ACC112 (cell line): ENCODE measurements around the gene NUPR1.
"Not testable (repeated sequence)": the region's sequence is repeated elsewhere in the genome, so short reads cannot be mapped to it uniquely, and the experiment has no call there.

Experiments
- H2AFZ ChIP-seq: fragments of 200-600 bp; sonication (generic); one replicate; pipeline ENCODE4 v1.6.0; 2017; ENCODE audit warnings: antibody characterized with exemption, low read length; ENCODE audit not compliant: unreplicated experiment
- H3K27ac ChIP-seq: fragments of 200-600 bp; sonication (generic); 2 replicates; pipeline ENCODE4 v1.5.1; 2014; ENCODE audit warnings: low read depth, mild to moderate bottlenecking, antibody characterized with exemption, low read length, moderate library complexity
- H3K27me3 ChIP-seq: fragments of 200-600 bp; sonication (generic); 2 replicates; pipeline ENCODE4 v1.6.1; 2014; ENCODE audit warnings: mild to moderate bottlenecking, antibody characterized with exemption, low read length, moderate library complexity, mixed read lengths; ENCODE audit not compliant: insufficient read depth
- H3K36me3 ChIP-seq: fragments of 200-600 bp; sonication (generic); 2 replicates; pipeline ENCODE4 v1.6.1; 2016; ENCODE audit warnings: mild to moderate bottlenecking, antibody characterized with exemption, low read length, moderate library complexity, mixed read lengths; ENCODE audit not compliant: insufficient read depth
- H3K4me1 ChIP-seq: fragments of 200-600 bp; sonication (generic); one replicate; pipeline ENCODE4 v1.6.1; 2016; ENCODE audit warnings: low read length, mixed read lengths; ENCODE audit not compliant: insufficient read depth, unreplicated experiment, control insufficient read depth
- H3K4me3 ChIP-seq: fragments of 200-600 bp; sonication (generic); 2 replicates; pipeline ENCODE4 v1.5.1; 2014; ENCODE audit warnings: mild to moderate bottlenecking, low read depth, low read length
- H3K79me2 ChIP-seq: fragments of 200-600 bp; sonication (generic); one replicate; pipeline ENCODE4 v1.6.0; 2016; ENCODE audit warnings: low read length; ENCODE audit not compliant: control insufficient read depth, unreplicated experiment, insufficient read depth

Gene NUPR1

GRCh38 chr16:28537964-28538732, 626 bp downstream of the NUPR1 start:
- no peaks in the 10 kb centered on the region for H3K27me3 ChIP-seq
- H3K4me1 ChIP-seq = peaks cover 18% of the 10 kb centered on the region
- H3K4me3 ChIP-seq = peak overlapping the region; percentile 77
- peak overlapping the region; percentile 44 for H2AFZ ChIP-seq
- H3K79me2 ChIP-seq = peaks cover 16% of the 10 kb centered on the region
- peak overlapping the region; percentile 43 for H3K27ac ChIP-seq
- peaks cover 5% of the 10 kb centered on the region; the same call in 1 of the 2 replicates for H3K36me3 ChIP-seq

GRCh38 chr16:28537076-28537475, 1.7 kb downstream of the NUPR1 start:
- Histone ChIP-seq H3K36me3 (peaks cover 5% of the 10 kb centered on the region; the same call in 1 of the 2 replicates), H2AFZ (no peak overlapping the region), H3K4me1 (peaks cover 18% of the 10 kb centered on the region), H3K4me3 (peak overlapping the region; percentile 77), H3K79me2 (peaks cover 16% of the 10 kb centered on the region), H3K27ac (no peak overlapping the region), H3K27me3 (no peaks in the 10 kb centered on the region)

- Histone ChIP-seq H3K4me3 (no peak overlapping the region), H3K4me1 (peaks cover 18% of the 10 kb centered on the region), H3K27me3 (no peaks in the 10 kb centered on the region), H3K36me3 (peaks cover 5% of the 10 kb centered on the region; the same call in 1 of the 2 replicates), H3K79me2 (peaks cover 16% of the 10 kb centered on the region), H2AFZ (no peak overlapping the region), H3K27ac (no peak overlapping the region)
Observed at GRCh38 chr16:28534542-28535373, 4.0 kb downstream of the NUPR1 start.

- no peak overlapping the region for H2AFZ ChIP-seq
- H3K4me1 ChIP-seq = peaks cover 11% of the 10 kb centered on the region
- peaks cover 12% of the 10 kb centered on the region for H3K79me2 ChIP-seq
- peaks cover 5% of the 10 kb centered on the region; the same call in 1 of the 2 replicates for H3K36me3 ChIP-seq
- no peak overlapping the region for H3K4me3 ChIP-seq
- H3K27me3 ChIP-seq = no peaks in the 10 kb centered on the region
- no peak overlapping the region for H3K27ac ChIP-seq
Observed at GRCh38 chr16:28532940-28533647, 5.7 kb downstream of the NUPR1 start.

GRCh38 chr16:28531777-28532744, 6.7 kb downstream of the NUPR1 start:
- Histone ChIP-seq H3K27me3 (no peaks in the 10 kb centered on the region), H3K4me1 (peaks cover 2% of the 10 kb centered on the region), H3K27ac (no peak overlapping the region), H3K4me3 (no peak overlapping the region), H3K36me3 (peaks cover 5% of the 10 kb centered on the region; the same call in 1 of the 2 replicates), H3K79me2 (peaks cover 2% of the 10 kb centered on the region), H2AFZ (no peak overlapping the region)

GRCh38 chr16:28529124-28529523, 9.7 kb downstream of the NUPR1 start:
- no peak overlapping the region for H2AFZ ChIP-seq
- H3K27ac ChIP-seq = no peak overlapping the region

GRCh38 chr16:28528463-28528867, 10.3 kb downstream of the NUPR1 start:
- no peaks in the 10 kb centered on the region for H3K4me1 ChIP-seq
- H2AFZ ChIP-seq = no peak overlapping the region
- H3K36me3 ChIP-seq = no peaks in the 10 kb centered on the region
- H3K27me3 ChIP-seq = no peaks in the 10 kb centered on the region
- no peaks in the 10 kb centered on the region for H3K79me2 ChIP-seq
- no peak overlapping the region for H3K27ac ChIP-seq
- H3K4me3 ChIP-seq = no peak overlapping the region

More at GRCh38 chr16:28529124-28529523, 9.7 kb downstream of the NUPR1 start:
- H3K27me3 ChIP-seq = no peaks in the 10 kb centered on the region
- no peak overlapping the region for H3K4me3 ChIP-seq
- H3K79me2 ChIP-seq = no peaks in the 10 kb centered on the region
- no peaks in the 10 kb centered on the region for H3K36me3 ChIP-seq
- no peaks in the 10 kb centered on the region for H3K4me1 ChIP-seq

- Histone ChIP-seq H2AFZ (no peak overlapping the region), H3K4me3 (no peak overlapping the region), H3K4me1 (no peaks in the 10 kb centered on the region), H3K79me2 (no peaks in the 10 kb centered on the region), H3K36me3 (no peaks in the 10 kb centered on the region), H3K27me3 (no peaks in the 10 kb centered on the region), H3K27ac (no peak overlapping the region)
Observed at GRCh38 chr16:28527985-28528384, 10.8 kb downstream of the NUPR1 start.

GRCh38 chr16:28527100-28527785, 11.5 kb downstream of the NUPR1 start:
- H3K27ac ChIP-seq, H3K27me3 ChIP-seq, H3K79me2 ChIP-seq, H3K4me1 ChIP-seq, H2AFZ ChIP-seq, H3K36me3 ChIP-seq, H3K4me3 ChIP-seq: not testable (repeated sequence)
